Measurements from ENCODE around the gene TMEM190. TPM values are rescaled to one million over a fixed set of nuclear protein-coding genes. Genes with fewer than 3 reads are reported as not detected.

Gene TMEM190
- total RNA-seq, 1 experiment from 2014 or later = not detected

GRCh38 chr19:55350620-55351315, 25.9 kb upstream of the TMEM190 start:
- Histone ChIP-seq H3F3A (ENCODE audit: insufficient read depth, low read depth) (peaks cover 32% of the 10 kb centered on the region), H3K4me2 (peak overlapping the region; percentile 64), H3K9me2 (ENCODE audit: insufficient read depth) (no peaks in the 10 kb centered on the region), H3K4me3 (no peak overlapping the region), H2AFZ (no peak overlapping the region), H3K27me3 (ENCODE audit: insufficient read depth, low read depth) (no peaks in the 10 kb centered on the region), H3K79me2 (ENCODE audit: low read depth) (no peaks in the 10 kb centered on the region), H3K27ac (peak overlapping the region; percentile 54), H4K20me1 (ENCODE audit: insufficient read depth) (no peaks in the 10 kb centered on the region), H3K9me3 (ENCODE audit: insufficient read depth, low read depth) (no peaks in the 10 kb centered on the region), H3K4me1 (replicated peaks; ENCODE audit: insufficient read depth) (peaks cover 50% of the 10 kb centered on the region), H3K36me3 (ENCODE audit: low read depth) (no peaks in the 10 kb centered on the region)
- no TSS peak for BruUV-seq (replicated peaks)
- no peak for TF ChIP-seq EZH2 (IDR thresholded peaks at IDR 0.05; ENCODE audit: low read depth)
- TF ChIP-seq CTCF (conservative IDR thresholded peaks at IDR 0.05) = no peak
- ChIA-PET CTCF (interaction anchor here (0.6 to 1.6 kb wide), 2 partner anchors 11 to 83 kb away, joined by 3 to 5 read pairs; no protein-coding TSS in a partner anchor), POLR2A (ENCODE audit: unreplicated experiment) (interaction anchor here (0.6 to 1.0 kb wide), 3 partner anchors 22 to 304 kb away, joined by 3 to 6 read pairs (median 4); partner anchors contain the start of gene U2AF2)
- DNase-seq = no peak
- intact Hi-C loops (cut with micrococcal nuclease; ENCODE audit: unreplicated experiment) = no loop called here

- Histone ChIP-seq H4K20me1 (ENCODE audit: insufficient read depth) (no peaks in the 10 kb centered on the region), H3K27me3 (ENCODE audit: insufficient read depth, low read depth) (peaks cover 5% of the 10 kb centered on the region), H3K27ac (peak overlapping the region; percentile 54), H2AFZ (no peak overlapping the region), H3K79me2 (ENCODE audit: low read depth) (no peaks in the 10 kb centered on the region), H3K4me1 (replicated peaks; ENCODE audit: insufficient read depth) (peaks cover 47% of the 10 kb centered on the region), H3K9me2 (ENCODE audit: insufficient read depth) (no peaks in the 10 kb centered on the region), H3K4me3 (no peak overlapping the region), H3K36me3 (ENCODE audit: low read depth) (no peaks in the 10 kb centered on the region), H3K4me2 (peak overlapping the region; percentile 89), H3K9me3 (ENCODE audit: insufficient read depth, low read depth) (no peaks in the 10 kb centered on the region), H3F3A (ENCODE audit: insufficient read depth, low read depth) (peaks cover 36% of the 10 kb centered on the region)
- DNase-seq = peak; percentile 95 to 99
- intact Hi-C loops (cut with micrococcal nuclease; ENCODE audit: unreplicated experiment) = loop anchor here (1.0 kb wide), 1 partner anchor 13 kb away; the partner anchor contains the start of gene KMT5C
- ChIA-PET CTCF (interaction anchor here (0.6 to 1.7 kb wide), 4 partner anchors 13 to 50 kb away, joined by 3 to 5 read pairs (median 3); partner anchors contain the start of genes KMT5C and TMEM238), POLR2A (ENCODE audit: unreplicated experiment) (interaction anchor here (0.5 to 1.1 kb wide), 6 partner anchors 13 to 183 kb away, joined by 4 to 23 read pairs (median 6); partner anchors contain the start of gene KMT5C)
- TF ChIP-seq EZH2 (IDR thresholded peaks at IDR 0.05; ENCODE audit: low read depth) (no peak), CTCF (conservative IDR thresholded peaks at IDR 0.05) (no peak)
- no TSS peak for BruUV-seq (replicated peaks)
Observed at GRCh38 chr19:55352040-55352439, 24.6 kb upstream of the TMEM190 start.

- POLR2A ChIA-PET (ENCODE audit: unreplicated experiment) = interaction anchor here (0.6 to 1.2 kb wide), 5 partner anchors 13 to 182 kb away, joined by 3 to 23 read pairs (median 7); partner anchors contain the start of genes HSPBP1 and KMT5C
- BruUV-seq (replicated peaks) = no TSS peak
- Histone ChIP-seq H3K4me1 (replicated peaks; ENCODE audit: insufficient read depth) (peaks cover 47% of the 10 kb centered on the region), H3K4me3 (peak overlapping the region; percentile 72; the same call in 1 of the 2 replicates), H3K4me2 (peak overlapping the region; percentile 89), H3K27me3 (ENCODE audit: insufficient read depth, low read depth) (peaks cover 5% of the 10 kb centered on the region), H3K79me2 (ENCODE audit: low read depth) (no peaks in the 10 kb centered on the region), H3F3A (ENCODE audit: insufficient read depth, low read depth) (peaks cover 36% of the 10 kb centered on the region), H3K9me3 (ENCODE audit: insufficient read depth, low read depth) (no peaks in the 10 kb centered on the region), H4K20me1 (ENCODE audit: insufficient read depth) (no peaks in the 10 kb centered on the region), H3K36me3 (ENCODE audit: low read depth) (no peaks in the 10 kb centered on the region), H3K27ac (no peak overlapping the region), H2AFZ (no peak overlapping the region), H3K9me2 (ENCODE audit: insufficient read depth) (no peaks in the 10 kb centered on the region)
- no peak for DNase-seq
- CTCF ChIA-PET = interaction anchor here (0.9 to 1.7 kb wide), 4 partner anchors 13 to 51 kb away, joined by 3 to 5 read pairs (median 4); partner anchors contain the start of genes KMT5C and TMEM238
- no peak for TF ChIP-seq EZH2 (IDR thresholded peaks at IDR 0.05; ENCODE audit: low read depth)
- no peak for TF ChIP-seq CTCF (conservative IDR thresholded peaks at IDR 0.05)
- intact Hi-C loops (cut with micrococcal nuclease; ENCODE audit: unreplicated experiment) = loop anchor here (1.0 kb wide), 1 partner anchor 13 kb away; the partner anchor contains the start of gene KMT5C
Observed at GRCh38 chr19:55352549-55353145, 24.0 kb upstream of the TMEM190 start.

Measured in PC-9 (cell line).